HL-60 (cell line): ENCODE measurements around the gene MS4A10.

ENCODE experiments used
- GABPA ChIP-seq: IDR thresholded peaks from 2 replicates; pipeline ENCODE4 v1.6.1; 2012; ENCODE audit warnings: low read depth
- POLR2AphosphoS5 ChIP-seq: IDR thresholded peaks from 2 replicates; pipeline ENCODE4 v1.6.1; 2012; ENCODE audit warnings: low read depth
- SPI1 ChIP-seq: IDR thresholded peaks from 2 replicates; pipeline ENCODE4 v1.6.1; 2012; ENCODE audit warnings: low read depth, mild to moderate bottlenecking, borderline replicate concordance
- TF ChIP-seq, protein P1 (sequence below): IDR thresholded peaks from one replicate; pipeline ENCODE4 v1.5.1; 2011; ENCODE audit warnings: low read length, control low read depth, inconsistent platforms; ENCODE audit not compliant: insufficient read depth
- TF ChIP-seq, protein P2 (sequence below): IDR thresholded peaks from 2 replicates; pipeline ENCODE4 v1.6.1; 2012; ENCODE audit warnings: low read depth; ENCODE audit not compliant: insufficient replicate concordance

DNA sequence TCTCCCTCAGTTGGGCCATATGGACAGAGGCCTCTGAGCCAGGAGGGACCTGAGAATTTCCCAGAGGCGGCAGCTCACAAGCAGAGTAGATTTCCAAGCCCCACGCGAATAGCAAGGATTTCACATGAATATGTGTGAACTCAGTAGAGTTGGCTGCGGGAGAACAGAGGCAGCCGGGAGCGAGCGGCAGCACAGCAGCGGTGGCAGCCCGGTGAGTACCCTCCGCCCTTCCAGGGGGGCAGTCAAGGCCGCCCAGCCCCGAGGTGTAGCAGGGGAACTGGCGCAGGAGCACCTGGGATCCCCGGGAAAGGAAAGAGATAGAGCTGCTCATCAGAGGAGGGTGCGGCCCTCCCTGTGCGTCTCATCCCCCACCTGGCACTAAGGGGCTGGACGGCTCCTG, 36.9 kb upstream of the MS4A10 start:
- TF ChIP-seq, protein P1, sequence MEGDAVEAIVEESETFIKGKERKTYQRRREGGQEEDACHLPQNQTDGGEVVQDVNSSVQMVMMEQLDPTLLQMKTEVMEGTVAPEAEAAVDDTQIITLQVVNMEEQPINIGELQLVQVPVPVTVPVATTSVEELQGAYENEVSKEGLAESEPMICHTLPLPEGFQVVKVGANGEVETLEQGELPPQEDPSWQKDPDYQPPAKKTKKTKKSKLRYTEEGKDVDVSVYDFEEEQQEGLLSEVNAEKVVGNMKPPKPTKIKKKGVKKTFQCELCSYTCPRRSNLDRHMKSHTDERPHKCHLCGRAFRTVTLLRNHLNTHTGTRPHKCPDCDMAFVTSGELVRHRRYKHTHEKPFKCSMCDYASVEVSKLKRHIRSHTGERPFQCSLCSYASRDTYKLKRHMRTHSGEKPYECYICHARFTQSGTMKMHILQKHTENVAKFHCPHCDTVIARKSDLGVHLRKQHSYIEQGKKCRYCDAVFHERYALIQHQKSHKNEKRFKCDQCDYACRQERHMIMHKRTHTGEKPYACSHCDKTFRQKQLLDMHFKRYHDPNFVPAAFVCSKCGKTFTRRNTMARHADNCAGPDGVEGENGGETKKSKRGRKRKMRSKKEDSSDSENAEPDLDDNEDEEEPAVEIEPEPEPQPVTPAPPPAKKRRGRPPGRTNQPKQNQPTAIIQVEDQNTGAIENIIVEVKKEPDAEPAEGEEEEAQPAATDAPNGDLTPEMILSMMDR: no peak
- TF ChIP-seq, protein P2, sequence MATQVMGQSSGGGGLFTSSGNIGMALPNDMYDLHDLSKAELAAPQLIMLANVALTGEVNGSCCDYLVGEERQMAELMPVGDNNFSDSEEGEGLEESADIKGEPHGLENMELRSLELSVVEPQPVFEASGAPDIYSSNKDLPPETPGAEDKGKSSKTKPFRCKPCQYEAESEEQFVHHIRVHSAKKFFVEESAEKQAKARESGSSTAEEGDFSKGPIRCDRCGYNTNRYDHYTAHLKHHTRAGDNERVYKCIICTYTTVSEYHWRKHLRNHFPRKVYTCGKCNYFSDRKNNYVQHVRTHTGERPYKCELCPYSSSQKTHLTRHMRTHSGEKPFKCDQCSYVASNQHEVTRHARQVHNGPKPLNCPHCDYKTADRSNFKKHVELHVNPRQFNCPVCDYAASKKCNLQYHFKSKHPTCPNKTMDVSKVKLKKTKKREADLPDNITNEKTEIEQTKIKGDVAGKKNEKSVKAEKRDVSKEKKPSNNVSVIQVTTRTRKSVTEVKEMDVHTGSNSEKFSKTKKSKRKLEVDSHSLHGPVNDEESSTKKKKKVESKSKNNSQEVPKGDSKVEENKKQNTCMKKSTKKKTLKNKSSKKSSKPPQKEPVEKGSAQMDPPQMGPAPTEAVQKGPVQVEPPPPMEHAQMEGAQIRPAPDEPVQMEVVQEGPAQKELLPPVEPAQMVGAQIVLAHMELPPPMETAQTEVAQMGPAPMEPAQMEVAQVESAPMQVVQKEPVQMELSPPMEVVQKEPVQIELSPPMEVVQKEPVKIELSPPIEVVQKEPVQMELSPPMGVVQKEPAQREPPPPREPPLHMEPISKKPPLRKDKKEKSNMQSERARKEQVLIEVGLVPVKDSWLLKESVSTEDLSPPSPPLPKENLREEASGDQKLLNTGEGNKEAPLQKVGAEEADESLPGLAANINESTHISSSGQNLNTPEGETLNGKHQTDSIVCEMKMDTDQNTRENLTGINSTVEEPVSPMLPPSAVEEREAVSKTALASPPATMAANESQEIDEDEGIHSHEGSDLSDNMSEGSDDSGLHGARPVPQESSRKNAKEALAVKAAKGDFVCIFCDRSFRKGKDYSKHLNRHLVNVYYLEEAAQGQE: no peak
- TF ChIP-seq POLR2AphosphoS5 (no peak), GABPA (no peak), SPI1 (no peak)
